Hematopoietic multipotent progenitor cell treated with erythropoietin and hydrocortisone succinate and interleukin-3 and kit ligand, for 17 days (in vitro differentiated cells): ENCODE data around the gene GFRA1.

ENCODE experiments used
- DNase-seq: peaks from one replicate; pipeline ENCODE4 v3.0.0-alpha.2; 2015; ENCODE audit warnings: low spot score

Gene GFRA1

DNA sequence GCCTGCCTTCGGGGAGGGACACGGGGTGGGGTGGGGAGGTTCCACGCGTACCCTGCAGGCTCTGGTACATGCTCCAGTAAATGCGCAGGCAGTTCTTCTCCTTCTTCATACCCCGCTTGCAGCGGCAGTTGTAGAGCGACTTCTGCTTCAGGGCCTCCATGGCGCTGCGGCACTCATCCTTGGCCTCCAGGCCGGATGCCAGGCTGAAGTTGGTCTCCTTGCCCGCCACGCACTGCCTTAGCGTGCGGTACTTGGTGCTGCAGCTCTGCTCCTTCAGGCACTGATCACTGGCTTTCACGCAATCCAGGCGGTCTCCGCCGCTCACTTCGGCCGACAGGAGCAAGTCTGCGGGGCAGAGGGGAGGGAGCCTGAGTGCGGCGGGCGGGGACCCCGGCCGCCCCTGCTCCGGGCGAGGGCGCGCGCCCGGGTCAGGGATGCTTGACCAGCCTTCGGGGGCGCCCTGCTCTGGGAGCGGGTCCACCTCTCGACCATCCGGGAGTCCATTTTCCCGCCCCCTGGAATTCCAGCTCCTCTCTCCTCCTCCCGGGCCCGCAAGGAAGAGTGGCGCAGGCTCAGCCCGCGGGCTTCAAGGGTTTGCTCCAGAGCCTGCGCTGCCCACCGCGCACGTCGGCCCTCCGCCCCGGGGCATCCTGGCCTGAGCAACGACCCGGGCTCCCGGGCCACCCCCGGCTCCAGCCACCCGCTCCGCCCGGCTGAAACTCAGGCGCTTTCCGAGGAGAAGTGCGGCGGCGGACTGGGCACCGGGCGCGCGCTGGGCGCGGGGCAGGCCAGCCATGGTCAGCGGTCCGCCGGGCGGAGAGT lies 2.0 kb downstream of the GFRA1 start:
- no peak for DNase-seq

- DNase-seq = no peak
These were observed 2.8 kb downstream of the GFRA1 start for GRCh38 chr10:116270126-116270770.

DNA sequence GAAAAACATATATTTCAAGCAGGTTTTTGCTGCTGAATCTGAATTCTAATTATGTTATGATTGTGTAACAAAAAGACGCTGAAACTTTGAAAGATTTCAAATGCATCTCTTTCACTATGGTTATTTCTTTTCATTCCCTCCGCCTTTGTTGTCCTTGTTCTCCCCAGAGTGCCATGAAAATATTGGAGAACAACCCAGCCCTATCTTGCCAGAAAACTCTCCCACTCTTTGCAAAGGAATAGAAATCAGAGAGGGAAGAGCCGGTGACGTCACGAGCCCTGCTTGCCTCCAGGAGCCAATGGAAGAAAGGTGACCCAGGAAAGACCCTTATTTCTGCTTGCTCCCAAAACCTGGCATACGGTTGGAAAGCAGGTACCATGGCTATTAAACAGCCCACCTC lies 3.4 kb downstream of the GFRA1 start:
- DNase-seq = no peak

- no peak for DNase-seq
These were observed 4.0 kb downstream of the GFRA1 start for GRCh38 chr10:116268976-116269375.

GRCh38 chr10:116265686-116266085 lies 7.3 kb downstream of the GFRA1 start:
- DNase-seq = no peak

DNA sequence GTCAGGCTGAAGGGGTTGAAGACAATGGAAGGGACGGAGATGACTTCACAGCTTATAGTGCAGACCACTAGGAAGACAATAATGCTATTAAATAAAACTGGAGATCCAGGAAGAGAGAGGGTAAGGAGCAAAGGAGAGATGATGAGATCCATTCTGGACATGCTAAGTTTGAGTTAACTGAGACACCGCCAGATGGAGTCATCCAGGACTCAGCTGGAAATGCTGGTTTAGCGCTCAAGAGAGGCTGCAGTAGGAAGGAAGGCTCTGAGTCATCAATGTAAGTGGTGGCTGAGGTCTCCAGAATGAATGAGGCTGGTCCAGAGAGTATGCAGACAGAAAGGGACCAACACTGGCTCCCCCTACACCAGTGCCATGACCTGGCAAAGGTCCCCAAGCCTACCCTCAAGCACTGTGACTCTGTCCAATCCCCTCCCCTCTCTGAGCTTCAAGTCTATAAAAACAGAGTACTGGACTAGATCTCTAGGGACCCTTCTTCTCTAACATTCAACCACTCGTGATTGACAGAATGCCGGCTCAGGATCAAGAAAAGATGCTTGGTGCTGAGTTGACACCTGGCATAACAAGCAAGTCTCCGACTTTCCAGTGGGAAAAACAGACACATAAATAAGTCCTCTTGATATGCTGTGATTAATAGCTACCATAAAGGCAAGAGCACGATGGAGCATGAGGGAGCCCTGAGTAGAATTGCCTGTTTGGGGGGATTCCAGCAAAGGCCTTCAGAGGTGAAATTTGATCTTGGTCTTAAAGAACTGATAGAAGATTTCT lies 8.9 kb downstream of the GFRA1 start:
- DNase-seq = no peak

- no peak for DNase-seq
These were observed 10.3 kb downstream of the GFRA1 start for GRCh38 chr10:116262678-116263077.

GRCh38 chr10:116260599-116260998 lies 12.4 kb downstream of the GFRA1 start:
- no peak for DNase-seq

DNA sequence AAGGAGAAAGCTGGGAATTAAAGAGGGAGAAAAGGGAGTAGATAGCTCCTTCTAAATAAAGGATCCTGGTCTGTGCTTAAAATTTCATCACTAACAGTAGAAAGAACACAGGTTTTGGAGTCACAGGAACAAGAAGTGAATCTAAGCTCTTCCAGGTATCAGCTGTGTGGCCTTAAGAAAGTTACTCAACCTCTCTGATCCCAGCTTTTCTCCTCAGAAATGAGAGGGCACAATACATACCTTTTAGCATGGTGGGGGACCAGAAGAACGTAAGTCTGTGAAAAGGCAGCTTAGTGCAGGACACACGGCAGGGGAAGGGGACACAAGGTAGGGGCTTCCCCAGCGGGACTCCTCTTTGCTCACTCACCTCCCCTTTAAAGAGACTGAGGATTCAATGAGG lies 13.4 kb downstream of the GFRA1 start:
- no peak for DNase-seq

DNA sequence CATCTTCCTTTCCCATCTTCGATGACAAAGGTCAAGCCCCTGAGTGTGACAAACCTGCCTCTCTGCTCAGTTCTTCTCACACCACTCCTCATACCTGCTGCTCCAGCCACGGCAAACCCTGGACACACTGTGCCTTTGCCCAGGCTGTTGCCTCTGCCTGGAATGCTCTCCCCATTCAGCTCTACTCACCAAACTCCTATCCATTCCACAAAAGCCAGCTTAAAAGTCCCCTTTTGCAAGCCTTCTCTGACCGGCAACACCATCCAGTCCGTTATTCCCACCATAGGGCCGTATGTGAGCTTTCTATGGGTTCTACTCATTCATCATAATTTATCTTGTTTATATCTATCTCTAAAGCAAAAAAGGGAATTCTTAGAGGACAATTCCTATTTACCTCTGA lies 15.2 kb downstream of the GFRA1 start:
- DNase-seq = no peak

- no peak for DNase-seq
These were observed 16.2 kb downstream of the GFRA1 start for GRCh38 chr10:116256752-116257259.

- DNase-seq = no peak
These were observed 16.9 kb downstream of the GFRA1 start for GRCh38 chr10:116255886-116256751.

DNA sequence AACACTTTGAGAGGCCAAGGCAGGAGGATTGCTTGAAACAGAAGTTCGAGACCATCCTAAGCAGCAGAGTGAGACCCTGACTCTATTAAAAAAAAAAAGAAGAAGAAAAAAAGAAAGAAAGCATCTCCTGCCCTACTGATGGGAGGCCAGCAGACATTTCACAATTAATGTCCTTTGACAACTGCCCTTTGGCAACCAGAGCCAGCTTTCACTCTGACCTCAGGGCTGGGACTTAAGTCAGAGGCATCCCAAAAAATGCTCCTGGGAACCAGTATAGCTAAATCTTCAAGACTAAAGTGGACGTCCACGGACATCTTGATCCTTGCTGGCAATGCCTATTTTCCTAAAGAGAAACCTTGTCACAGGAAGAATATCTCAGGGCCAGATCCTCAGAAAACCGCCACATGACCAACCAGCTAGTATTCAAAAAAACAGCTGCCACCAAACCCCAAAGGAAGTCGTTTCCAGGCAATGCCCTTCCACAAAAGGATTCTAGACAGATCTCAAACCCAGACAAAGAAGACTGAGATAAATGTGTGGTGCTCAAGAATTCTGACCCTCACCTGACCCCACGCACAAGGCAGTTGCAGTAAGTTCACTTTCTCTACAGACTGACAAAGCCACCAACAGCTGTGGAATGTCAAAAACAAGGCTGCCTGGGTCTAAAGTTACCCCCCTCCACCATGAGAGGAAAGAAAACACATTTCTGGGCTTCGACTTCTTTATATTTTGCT lies 18.4 kb downstream of the GFRA1 start:
- DNase-seq = no peak

DNA sequence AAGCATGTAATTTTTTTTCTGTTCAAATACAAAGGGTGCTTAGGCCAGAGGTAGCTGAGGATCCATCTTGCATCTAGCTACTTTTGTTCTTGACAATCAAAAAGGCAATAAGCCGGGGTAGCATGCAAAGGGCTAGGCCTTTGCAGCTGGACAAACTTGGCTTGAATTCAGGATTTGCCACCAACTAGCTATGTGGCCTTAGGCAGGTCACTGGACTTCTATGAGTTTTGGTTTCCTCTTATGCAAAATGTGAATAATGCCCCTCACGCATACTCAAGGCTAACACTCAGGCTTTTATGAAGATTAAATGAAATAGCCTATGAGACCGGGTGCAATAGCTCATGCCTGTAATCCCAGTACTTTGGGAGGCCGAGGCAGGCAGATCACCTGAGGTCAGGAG lies 19.3 kb downstream of the GFRA1 start:
- DNase-seq = no peak

DNA sequence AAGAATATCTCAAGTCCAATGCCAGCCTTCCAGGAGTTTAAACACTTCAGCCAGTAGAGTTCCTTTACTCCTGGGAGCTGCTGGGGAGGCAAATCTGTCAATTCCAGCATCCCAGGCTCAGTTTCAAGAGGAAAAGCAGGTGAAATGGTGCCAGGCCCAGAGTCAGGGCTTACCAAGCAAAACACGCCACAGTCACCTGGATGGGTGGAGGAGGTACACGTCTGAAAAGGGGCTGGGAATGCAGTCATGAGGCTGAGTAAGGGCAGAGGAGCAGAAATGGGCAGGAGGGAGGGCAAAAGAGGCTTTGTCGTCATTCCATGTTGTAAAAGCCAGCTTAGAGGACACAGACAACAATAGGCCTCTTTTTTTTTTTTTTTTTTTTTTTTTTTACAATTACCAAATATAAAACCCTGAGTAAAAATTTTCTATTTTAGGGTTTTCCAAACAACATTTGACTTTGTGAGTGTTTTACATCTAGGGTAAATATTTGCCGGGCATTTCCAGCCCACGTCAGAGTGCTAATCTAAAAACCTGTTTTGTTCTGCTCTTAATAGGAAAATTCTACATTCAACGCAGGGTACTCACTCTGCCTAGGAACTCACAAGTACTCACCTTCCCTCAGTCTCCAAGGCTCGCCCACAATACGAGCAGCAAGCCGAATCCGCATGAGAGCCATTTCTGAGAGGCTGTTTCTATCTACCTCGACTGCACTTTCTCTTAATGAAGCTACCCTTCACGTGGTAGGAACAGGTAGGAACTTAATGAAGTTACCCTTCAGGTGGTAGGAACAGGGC lies 21.2 kb downstream of the GFRA1 start:
- DNase-seq = no peak

GRCh38 chr10:116247691-116248090 lies 25.3 kb downstream of the GFRA1 start:
- DNase-seq = no peak

DNA sequence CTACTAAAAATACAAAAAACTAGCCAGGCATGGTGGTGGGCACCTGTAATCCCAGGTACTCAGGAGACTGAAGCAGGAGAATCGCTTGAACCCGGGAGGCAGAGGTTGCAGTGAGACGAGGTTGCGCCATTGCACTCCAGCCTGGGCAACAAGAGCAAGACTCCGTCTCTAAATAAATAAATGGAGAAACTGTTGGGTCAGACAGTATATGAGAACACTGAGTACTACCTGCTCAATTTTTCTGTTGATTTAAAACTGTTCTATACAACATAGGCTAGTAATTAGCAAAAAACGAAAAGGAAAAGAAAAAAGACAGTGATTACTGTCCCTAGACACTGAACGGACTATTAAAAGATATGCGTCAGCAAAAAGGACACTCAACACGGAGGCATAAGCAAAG lies 26.7 kb downstream of the GFRA1 start:
- no peak for DNase-seq

DNA sequence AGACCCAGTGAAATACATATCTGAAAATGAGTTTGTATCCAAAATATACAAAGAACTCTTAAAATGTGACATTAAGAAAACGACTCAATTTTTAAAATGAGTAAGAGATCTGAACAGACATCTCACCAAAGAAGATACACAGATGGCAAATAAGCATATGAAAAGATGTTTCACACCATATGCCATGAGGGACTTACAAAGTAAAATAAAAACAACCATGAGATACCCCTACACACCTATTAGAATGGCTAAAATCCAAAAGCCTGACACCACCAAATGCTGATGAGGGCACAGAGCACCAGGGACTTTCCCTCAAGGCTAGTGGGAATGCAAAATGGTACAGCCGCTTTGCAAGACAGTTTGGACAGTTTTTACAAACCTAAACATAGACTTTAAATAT lies 27.9 kb downstream of the GFRA1 start:
- DNase-seq = no peak

GRCh38 chr10:116241642-116242410 lies 31.2 kb downstream of the GFRA1 start:
- DNase-seq = no peak
